OCI-M2 (cell line): ENCODE data around the gene DSCAM.
"Not testable (repeated sequence)": the region's sequence is repeated elsewhere in the genome, so short reads cannot be mapped to it uniquely, and the experiment has no call there.

Experiments
- DNase-seq: peaks from one replicate; lab custom pipeline; 2025; ENCODE audit not compliant: unreplicated experiment; lab: John Stamatoyannopoulos, UW

The DSCAM gene

DNA sequence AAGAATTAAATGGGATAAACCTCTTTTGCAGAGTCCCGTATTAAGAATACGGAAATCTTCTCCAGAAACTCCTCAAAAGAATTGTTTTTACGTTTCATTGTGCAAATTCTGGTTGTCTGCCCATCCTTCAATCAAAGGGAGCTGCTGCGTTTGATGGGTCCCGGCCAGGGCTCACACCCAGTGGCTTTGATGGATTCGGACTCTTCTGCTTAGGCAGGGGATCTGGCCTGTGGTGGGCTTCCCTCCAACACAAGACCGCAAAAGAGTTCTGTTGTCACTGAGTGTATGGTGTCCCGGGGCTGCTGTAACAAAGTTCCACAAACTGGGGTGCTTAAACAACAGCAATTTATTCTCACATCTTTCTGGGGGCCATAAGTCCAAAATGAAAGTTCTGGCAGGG lies 577.7 kb downstream of the DSCAM start:
- DNase-seq, result no peak

DNA sequence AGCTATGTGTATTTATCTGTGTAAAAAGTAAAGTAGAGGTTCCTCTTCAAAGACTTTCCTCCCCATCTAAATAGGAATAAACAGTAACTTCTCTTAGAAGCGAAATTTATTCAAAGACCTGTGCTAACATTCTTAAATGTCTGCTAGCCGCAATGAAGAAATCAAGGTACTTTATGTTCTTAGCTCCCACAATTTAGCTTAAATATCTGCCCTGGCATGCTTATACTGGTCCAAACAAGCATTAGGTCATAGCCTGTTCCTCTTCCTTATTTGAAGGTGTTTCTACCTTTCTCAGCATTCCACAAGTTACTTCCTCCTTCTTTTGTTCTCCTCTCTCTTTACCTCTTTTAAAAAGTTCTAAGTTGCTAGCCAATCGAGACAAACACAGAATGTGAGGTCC lies 588.5 kb downstream of the DSCAM start:
- DNase-seq, result not testable (repeated sequence)

DNA sequence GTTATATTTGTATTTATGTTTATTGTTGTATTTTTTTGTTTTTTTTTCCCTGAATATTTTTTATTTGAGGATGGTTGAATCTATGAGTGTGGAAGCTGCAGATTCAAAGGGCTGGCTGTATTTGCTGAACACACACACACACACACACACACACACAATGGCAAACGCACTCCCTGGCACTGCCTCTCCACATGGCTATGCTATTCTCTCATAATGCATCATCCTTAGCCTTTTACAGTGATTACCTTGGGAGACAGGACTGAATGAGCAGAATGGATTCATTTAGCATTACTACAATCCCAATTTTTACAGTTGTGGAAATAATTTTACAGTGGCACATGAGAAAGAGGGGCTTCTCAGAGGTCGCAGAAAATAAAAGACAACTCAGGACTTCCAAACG lies 589.6 kb downstream of the DSCAM start:
- no peak for DNase-seq

GRCh38 chr21:40255518-40256444 lies 591.2 kb downstream of the DSCAM start:
- DNase-seq, result no peak

DNA sequence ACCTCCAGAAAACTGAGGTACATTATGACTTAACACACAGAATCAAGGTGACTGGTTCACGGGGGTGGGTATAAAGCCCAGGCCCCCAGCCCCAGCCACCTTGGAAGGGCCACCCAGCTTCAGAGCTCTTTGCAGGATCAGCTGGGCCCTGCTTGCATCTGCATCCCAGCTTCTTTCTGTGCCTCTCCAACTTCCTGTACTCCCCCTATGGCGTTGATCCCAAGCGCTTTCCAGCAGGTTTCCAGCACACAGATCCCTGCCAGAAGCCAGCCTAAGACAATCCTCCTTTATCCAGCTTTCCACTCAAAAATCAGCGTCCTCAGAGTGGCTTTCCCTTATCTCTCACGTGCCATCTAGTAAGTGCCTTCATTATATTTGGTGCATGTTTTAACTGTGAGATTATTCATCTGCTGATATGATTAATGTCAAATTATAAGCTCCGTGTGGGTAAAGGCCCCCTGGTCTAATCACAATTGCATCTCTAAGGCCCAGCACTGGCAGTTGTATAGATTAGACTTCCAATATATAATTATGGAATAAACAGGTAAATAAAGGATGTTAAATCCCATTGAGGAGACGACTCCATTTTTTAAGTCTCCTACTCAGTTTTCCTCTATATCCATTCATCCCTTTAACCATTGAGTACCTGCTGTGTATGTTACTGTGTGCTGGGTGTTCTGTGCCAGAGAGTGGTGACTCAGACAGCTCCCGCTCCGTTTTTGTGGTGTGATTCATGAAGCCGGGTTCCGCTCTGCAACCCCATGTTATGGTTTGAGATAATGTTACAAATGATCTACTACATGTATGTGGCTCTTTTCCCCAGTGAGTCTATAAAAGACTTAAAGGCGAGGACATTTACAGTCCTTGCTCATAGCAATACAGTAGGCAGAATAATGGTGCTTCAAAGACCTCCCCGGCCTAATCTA lies 592.2 kb downstream of the DSCAM start:
- DNase-seq, result no peak

DNA sequence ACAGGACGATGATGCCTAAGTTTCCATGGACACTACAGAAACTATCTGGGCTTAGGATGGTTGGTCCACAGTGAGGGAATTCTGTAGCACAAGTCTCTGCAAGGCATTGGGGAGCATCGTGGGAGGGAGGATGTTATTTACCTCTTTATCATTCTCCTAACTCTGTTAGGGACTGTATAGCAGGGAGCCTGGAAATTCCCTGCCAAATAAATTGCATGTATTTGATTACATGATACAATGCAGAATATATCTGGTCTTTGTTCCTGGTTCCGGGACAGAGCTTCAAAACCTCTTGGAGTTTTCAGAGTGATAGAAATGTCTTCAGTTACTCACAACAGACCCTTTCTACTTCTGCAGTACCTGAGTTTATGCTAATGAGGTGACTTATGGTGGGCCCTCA lies 593.8 kb downstream of the DSCAM start:
- DNase-seq, result no peak

- DNase-seq, result no peak
These were observed 596.3 kb downstream of the DSCAM start for GRCh38 chr21:40250514-40251294.

DNA sequence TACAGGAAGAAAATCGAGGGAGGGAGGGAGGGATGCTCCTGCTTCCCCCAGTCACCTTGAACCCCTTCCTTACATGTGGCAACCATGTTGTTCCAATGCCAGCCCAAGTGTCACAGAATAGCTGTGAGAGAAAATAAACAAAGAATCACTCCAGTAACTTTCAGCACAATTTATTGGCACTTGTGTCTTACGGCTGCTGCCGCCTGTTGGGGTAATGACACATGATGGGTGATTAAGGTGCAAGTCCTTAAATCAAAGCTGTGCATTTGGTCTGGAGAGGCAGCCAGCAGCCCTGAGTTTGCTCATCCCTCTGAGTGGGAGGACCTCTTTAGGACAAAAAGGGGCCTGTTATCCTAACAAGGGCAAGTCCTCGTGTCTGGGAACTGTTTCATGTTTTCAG lies 602.0 kb downstream of the DSCAM start:
- DNase-seq, result no peak

GRCh38 chr21:40243685-40244084 lies 603.3 kb downstream of the DSCAM start:
- no peak for DNase-seq

DNA sequence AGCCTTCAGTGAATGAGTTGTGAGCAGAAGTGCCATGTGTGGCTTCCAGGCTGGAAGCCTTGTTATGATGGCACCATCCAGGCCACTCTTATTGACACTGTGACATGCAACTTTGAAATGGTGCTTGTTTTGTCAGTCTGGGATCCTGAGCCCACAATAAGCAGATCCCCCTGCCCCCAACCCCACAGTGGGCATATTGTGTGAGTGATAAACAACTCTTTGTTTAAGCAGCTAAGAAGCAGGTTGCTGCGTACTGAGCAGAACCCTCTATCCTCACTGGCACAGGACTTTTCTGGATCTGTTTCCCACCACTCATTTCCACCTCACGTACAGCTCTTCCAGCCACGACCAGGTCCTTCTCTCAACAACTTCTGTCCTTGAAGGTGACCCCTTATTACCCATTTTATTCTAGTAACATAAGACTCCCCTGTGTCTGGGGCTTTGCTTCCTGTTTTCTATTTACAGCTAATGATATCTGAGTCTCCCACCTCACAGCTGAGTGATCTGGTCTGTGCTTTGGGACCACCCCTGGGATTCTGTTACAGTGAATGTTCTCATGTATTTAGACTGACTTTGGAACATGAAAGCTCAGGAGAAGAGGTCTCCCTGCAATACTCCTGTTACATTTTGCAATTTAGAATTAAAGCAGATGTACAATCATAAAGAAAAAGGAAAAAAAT lies 604.2 kb downstream of the DSCAM start:
- no peak for DNase-seq

DNA sequence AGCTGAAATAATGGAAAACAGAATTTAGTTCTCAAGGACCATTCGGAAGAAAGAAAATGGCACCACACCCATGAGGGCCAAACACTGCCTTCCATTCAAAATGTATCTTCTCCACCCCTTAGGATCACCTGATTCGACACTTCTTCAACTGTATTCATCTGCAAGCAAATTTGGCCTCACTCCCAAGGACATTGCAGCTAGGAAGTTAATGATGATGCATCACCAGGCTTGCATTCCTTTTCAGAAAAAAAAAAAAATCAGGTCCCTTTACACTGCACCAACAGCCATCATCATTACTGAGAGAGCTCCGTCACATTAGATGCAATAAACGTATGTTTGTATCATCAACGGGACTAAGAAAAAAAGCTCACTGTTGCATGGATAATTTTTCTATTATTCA lies 611.4 kb downstream of the DSCAM start:
- DNase-seq, result no peak

- DNase-seq, result no peak
These were observed 615.0 kb downstream of the DSCAM start for GRCh38 chr21:40231979-40232378.

DNA sequence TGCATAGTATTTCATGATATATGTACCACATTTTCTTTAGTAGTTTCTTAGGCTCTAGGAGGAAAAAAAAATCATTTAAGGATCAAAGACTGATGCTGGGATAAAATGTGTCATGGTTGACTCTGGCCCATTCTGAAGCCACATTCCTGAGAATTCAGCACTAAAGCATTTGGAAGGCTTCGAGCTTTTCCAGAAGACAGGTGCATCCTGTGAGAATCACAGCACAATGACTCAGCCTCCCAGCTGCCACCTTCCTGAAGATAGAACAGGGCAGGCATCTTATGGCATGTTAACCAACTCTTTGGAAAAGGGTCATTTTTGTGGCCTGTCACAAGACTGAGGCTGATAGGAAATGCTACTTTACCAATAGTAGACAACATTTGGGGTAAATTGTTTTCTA lies 619.9 kb downstream of the DSCAM start:
- no peak for DNase-seq

- no peak for DNase-seq
These were observed 631.0 kb downstream of the DSCAM start for GRCh38 chr21:40215941-40216340.

DNA sequence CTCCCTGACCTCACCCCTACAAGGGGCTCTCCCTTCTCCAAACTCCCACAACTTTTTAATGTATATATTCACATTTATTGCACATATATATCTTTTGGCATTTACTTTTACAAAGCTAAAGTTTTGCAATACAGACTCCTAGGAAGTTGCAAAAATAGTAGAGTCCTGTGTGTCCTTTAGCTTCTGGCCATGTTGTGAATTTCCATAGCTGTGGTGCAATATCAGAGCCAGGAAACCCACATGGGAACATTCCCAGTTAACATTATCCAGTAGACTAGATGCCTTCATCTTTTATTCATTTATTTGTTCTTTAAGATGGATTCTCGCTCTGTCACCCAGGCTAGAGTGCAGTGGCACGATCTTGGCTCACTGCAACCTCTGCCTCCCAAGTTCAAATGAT lies 636.7 kb downstream of the DSCAM start:
- DNase-seq, result no peak

GRCh38 chr21:40208948-40209345 lies 638.0 kb downstream of the DSCAM start:
- DNase-seq, result no peak

DNA sequence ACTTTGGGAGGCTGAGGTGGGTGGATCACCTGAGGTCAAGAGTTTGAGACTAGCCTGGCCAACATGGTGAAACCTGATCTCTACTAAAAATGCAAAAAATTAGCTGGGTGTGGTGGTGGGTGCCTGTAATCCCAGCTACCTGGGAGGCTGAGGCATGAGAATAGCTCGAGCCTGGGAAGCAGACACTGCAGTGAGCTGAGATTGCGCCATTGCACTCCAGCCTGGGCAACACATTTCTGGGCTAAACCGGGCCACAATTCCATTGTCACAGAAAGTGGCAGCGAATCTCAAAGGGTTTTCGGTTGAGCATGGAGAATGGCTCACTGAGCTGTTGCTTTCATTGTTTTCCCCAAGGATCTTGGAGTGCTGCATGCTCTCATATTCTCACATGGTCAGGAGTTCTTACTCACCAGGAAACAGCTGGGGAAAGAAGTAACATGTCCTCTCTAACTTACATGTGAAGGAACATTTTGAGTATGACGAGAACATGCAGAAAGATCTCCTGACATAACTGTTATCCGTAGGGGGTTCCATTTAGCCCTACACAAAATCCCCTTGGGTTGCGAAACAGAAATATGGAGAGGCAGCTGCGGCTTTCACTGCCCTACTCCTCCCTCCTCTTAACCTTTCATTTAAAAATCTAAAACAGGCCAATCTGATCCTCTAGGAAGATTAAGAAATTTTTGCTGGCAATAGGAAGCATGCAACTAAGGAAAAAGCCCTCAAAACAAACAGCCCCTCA lies 638.6 kb downstream of the DSCAM start:
- no peak for DNase-seq

DNA sequence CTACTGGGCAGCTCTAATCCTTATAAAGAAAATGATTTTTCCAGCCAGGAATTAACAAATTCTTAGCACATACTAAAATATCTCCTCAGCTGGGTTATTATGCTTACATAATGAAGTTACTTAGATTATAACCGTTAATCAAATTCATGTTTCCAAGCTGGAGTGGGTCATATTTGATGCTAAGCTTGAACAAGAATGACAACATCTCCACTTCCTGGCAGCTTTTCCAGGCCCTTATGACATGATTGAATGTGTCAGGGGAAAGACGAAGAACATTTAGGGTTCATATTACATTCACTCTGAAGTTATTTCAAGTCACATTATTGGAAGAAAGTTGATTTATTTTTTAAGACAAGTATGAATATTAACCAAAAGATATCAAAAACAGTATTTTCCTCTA lies 646.0 kb downstream of the DSCAM start:
- DNase-seq, result no peak

GRCh38 chr21:40200126-40200525 lies 646.8 kb downstream of the DSCAM start:
- no peak for DNase-seq
